ENCODE results near the gene POLE3.

GRCh38 chr9:113409481-113409880, 994 bp downstream of the POLE3 start:
- TF ChIP-seq CEBPB (IDR thresholded peaks at IDR 0.05) (no peak), MAX (IDR thresholded peaks at IDR 0.05) (no peak), CREB1 (IDR thresholded peaks at IDR 0.05; ENCODE audit: low read depth) (no peak), EP300 (IDR thresholded peaks at IDR 0.05; ENCODE audit: borderline replicate concordance) (no peak), EGR1 (IDR thresholded peaks at IDR 0.05) (no peak)
